DMS 273 treated with DMSO at 0.1 percent for 48 hours (cell line): ENCODE measurements around the gene ACSL3.

ENCODE experiments used
- DNase-seq: peaks from one replicate; lab custom pipeline; 2025; lab: John Stamatoyannopoulos, UW

The ACSL3 gene

DNA sequence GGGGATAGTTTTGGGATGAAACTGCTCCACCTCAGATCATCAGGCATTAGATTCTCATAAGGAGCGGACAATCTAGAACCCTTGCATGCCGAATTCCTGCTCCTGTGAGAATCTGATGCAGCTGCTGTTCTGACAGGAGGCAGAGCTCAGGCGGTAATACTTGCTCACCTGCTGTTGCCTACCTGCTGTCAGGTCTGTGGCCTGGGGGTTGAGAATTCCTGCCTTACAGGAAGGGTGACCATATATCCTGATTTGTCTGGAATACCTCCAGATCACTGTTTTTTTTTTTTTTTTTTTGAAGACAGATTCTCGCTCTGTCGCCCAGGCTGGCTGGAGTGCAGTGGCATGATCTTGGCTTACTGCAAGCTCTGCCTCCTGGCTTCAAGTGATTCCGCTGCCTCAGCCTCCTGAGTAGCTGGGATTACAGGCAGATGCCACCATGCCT lies 21.7 kb downstream of the ACSL3 start:
- DNase-seq = no peak

- DNase-seq = no peak
Measured at GRCh38 chr2:222883420-222883819, 22.6 kb downstream of the ACSL3 start.

GRCh38 chr2:222884114-222884771 lies 23.4 kb downstream of the ACSL3 start:
- no peak for DNase-seq

- no peak for DNase-seq
Measured at GRCh38 chr2:222884805-222885424, 24.1 kb downstream of the ACSL3 start.

- no peak for DNase-seq
Measured at GRCh38 chr2:222887124-222887523, 26.3 kb downstream of the ACSL3 start.

GRCh38 chr2:222888716-222889115 lies 27.9 kb downstream of the ACSL3 start:
- no peak for DNase-seq

DNA sequence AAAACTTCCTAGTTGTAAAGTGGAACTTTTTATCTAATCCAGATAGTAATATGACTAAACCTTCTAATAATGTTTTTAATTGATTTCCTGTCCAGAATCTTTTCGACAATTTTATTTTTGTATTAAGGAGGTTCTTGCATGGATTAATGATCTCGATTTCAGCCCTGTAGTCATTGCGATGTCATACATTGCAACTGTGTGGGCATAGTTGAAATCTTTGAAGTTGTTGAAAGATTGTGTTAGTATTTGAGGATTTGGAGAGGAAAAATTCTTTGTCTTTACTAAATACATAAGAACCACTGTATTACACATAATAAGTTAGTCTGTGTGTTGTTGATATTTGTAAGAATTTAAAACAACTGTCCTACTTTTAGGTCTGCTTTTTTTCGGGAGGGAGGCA lies 31.1 kb downstream of the ACSL3 start:
- DNase-seq = no peak

- no peak for DNase-seq
Measured at GRCh38 chr2:222892321-222892720, 31.5 kb downstream of the ACSL3 start.

GRCh38 chr2:222892761-222893160 lies 31.9 kb downstream of the ACSL3 start:
- no peak for DNase-seq

GRCh38 chr2:222893716-222894115 lies 32.9 kb downstream of the ACSL3 start:
- no peak for DNase-seq

DNA sequence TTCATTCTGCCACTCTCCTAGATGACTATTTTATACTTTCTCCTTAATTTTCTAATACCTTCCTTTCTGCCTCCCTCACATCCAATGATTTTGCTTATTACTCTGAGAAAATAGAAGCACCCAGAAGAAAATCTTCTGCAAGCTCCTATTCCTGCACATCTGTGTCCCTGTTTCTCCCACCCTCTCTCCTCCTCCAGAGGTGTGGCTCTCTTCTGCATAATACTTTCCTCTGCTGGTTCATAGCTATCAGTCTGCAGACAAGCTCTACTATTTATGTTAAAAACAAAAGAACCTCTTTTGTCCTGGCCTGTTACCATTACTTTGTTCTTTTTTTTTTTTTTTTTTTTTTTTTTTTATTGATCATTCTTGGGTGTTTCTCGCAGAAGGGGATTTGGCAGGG lies 34.3 kb downstream of the ACSL3 start:
- no peak for DNase-seq

DNA sequence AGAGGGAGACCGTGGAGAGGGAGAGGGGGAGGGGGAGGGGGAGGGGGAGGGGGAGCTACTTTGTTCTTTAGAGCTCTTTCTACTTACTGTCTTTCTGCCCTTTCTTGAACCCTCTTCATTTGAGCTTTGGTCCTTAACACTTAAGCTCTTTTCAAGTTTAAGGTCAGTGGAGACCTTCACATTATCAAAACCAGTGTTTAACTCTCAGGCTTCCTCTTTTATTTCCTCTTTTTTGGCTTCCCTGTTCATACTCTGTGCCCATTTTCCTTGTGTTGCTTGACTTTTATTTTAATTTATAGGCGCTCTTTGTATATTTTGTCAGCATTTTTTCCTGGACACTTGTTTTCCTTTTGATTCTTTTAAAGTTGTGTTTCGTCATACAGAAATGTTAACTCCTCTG lies 37.1 kb downstream of the ACSL3 start:
- no peak for DNase-seq

- DNase-seq = no peak
Measured at GRCh38 chr2:222899413-222900181, 38.8 kb downstream of the ACSL3 start.

DNA sequence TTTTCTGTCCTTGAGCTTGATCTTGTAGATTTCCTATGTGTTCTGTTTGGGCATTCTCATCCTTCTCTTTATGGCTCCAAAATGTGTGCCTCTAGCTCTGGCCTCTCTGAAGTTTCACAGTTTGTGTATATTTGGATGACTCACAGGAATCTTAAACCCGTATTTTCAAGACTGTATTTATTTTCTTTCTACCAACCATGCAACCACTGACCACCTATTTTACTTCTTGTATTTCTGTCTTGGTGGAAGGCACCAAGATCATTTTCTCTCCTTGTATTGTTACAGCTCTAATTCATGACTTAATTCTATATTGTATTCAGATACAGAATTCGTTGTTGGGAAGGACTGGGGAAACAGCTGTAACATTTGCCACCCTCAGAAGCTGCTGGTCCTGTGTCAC lies 39.5 kb downstream of the ACSL3 start:
- DNase-seq = no peak

- no peak for DNase-seq
Measured at GRCh38 chr2:222902660-222903059, 41.8 kb downstream of the ACSL3 start.

DNA sequence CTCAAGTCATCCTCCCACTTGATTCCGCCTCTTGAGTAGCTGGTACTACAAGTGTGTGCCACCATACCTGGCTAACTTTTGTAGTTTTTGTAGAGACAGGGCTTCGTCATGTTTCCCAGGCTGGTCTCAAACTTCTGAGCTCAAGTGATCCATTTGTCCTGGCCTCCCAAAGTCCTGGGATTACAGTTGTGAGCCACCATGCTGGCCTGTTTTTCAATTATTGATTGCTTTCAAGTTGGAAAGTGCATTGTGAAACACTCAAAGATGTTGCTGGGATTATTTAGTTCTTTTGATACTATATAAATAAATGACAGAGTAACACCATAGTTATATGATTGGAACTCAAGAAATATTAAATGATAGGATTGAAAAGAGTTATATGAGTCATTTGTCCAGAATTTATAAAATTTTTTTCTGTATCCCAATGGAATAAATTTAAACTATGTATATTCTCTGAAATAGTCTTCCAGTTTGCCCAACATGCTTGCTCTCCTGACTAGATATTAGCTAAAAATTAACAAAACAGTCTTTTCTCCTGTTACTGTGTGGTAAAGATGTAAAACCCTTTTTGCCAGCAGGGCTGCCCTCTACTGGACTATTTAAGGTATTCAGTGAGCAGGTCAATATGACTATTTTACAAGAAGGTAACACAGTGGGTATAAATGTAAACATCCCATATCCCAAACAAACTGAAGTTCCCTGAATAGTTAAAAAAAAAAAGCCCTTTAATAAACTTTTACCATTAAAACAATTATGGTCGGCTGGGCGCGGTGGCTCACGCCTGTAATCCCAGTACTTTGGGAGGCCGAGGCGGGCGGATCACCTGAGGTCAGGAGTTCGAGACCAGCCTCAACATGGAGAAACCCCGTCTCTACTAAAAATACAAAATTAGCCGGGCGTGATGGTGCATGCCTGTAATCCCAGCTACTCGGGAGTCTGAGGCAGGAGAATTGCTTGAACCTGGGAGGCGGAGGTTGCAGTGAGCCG lies 42.7 kb downstream of the ACSL3 start:
- no peak for DNase-seq

DNA sequence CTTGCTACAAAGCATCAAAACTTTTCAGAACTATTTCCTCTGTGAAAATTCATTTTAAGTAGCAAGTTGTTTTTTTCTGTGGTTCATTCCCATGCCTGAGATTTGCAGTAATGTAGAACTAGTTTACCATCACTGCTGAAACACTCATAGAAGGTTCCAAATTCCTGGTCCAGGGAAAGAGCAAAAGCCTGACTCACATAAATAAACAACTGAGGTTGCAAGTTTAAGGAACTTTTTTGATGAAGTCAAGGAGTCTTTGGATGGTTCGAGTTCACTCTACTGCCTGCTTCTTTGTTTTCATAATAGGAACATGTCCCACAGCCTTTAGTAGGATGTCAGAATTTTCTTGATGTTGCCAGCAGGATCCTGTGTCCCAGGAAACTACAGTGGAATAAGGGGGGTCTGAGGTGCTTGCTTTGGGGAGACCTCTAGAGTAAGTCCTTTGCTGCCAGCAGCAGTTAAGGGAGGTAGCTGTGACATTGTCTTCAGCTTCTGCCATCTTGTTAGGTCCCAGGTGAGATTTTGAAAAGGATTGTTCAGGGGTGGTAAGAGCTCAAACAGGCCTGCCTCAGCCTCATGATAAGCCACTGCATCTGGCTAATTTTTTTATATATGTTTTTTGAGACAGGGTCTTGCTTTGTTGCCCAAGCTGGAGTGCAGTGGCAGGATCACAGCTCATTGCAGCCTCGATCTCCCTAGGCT lies 43.9 kb downstream of the ACSL3 start:
- DNase-seq = no peak

GRCh38 chr2:222907048-222907447 lies 46.2 kb downstream of the ACSL3 start:
- DNase-seq = no peak

GRCh38 chr2:222907790-222908441 lies 47.1 kb downstream of the ACSL3 start:
- DNase-seq = no peak

GRCh38 chr2:222909286-222909685 lies 48.5 kb downstream of the ACSL3 start:
- no peak for DNase-seq

GRCh38 chr2:222912117-222912516 lies 51.3 kb downstream of the ACSL3 start:
- DNase-seq = no peak
